ENCODE results near the gene CANT1.

DNA sequence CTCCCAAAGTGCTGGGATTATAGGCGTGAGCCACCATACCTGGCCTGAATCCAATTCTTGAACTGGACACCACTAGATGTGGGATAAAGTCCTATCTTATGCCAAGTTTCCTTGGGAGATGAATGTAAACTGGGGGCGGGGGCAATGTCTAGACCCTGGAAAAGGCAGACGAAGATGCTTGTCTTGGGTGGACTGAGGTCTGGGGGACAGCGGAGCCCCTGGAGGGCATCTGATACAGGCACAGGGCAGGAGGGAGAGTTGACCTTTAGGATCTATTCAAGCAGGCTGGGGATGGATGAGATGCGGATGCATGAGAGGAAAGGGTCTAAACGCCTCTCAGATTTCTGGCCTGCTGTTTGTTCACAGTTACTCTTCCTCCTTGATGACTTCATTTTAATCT is 26.1 kb upstream of the CANT1 start:
- TF ChIP-seq, protein P1, sequence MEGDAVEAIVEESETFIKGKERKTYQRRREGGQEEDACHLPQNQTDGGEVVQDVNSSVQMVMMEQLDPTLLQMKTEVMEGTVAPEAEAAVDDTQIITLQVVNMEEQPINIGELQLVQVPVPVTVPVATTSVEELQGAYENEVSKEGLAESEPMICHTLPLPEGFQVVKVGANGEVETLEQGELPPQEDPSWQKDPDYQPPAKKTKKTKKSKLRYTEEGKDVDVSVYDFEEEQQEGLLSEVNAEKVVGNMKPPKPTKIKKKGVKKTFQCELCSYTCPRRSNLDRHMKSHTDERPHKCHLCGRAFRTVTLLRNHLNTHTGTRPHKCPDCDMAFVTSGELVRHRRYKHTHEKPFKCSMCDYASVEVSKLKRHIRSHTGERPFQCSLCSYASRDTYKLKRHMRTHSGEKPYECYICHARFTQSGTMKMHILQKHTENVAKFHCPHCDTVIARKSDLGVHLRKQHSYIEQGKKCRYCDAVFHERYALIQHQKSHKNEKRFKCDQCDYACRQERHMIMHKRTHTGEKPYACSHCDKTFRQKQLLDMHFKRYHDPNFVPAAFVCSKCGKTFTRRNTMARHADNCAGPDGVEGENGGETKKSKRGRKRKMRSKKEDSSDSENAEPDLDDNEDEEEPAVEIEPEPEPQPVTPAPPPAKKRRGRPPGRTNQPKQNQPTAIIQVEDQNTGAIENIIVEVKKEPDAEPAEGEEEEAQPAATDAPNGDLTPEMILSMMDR (IDR thresholded peaks at IDR 0.05), result no peak
- TF ChIP-seq POLR2A (IDR thresholded peaks at IDR 0.05), result no peak
